GM23338 (cell line): ENCODE measurements around the gene A3GALT2.

Source experiments
- CREB1 ChIP-seq: fragments of 250-450 bp; sonication (Bioruptor Pico); IDR thresholded peaks from 2 replicates; pipeline ENCODE4 v1.5.0; 2020; ENCODE audit warnings: low read depth, mild to moderate bottlenecking, moderate library complexity
- CTCF ChIP-seq, 2 experiments: fragments of 200-600 bp in 1 of 2; sonication (generic) in 1 of 2; conservative IDR thresholded peaks; 2 replicates each; pipeline versions ENCODE4 v1.5.1 to v1.6.1; 2016 to 2017; ENCODE audit warnings: antibody characterized with exemption in 2 of 2, low read depth in 2 of 2, mild to moderate bottlenecking in 2 of 2, moderate library complexity in 1 of 2
- EZH2 ChIP-seq: fragments of 200-600 bp; sonication (generic); IDR thresholded peaks from one replicate; pipeline ENCODE4 v1.8.0; 2017; ENCODE audit warnings: antibody characterized with exemption, mild to moderate bottlenecking, low read depth; ENCODE audit not compliant: unreplicated experiment
- POLR2AphosphoS5 ChIP-seq: IDR thresholded peaks from 2 replicates; pipeline ENCODE4 v1.6.1; 2016; ENCODE audit warnings: antibody characterized with exemption, low read depth
- STAT1 ChIP-seq: IDR thresholded peaks from one replicate; pipeline ENCODE4 v1.6.1; 2016; ENCODE audit warnings: antibody characterized with exemption; ENCODE audit not compliant: unreplicated experiment

- TF ChIP-seq CTCF (conservative IDR thresholded peaks at IDR 0.05; ENCODE audit: low read depth in 2 of 2): no peak
- TF ChIP-seq STAT1: no peak
- no peak for TF ChIP-seq POLR2AphosphoS5
- no peak for TF ChIP-seq EZH2
- no peak for TF ChIP-seq CREB1
These were observed 814 bp downstream of the A3GALT2 start for GRCh38 chr1:33319949-33320618.
